ENCODE results near the gene ALKBH7.

Gene ALKBH7

DNA sequence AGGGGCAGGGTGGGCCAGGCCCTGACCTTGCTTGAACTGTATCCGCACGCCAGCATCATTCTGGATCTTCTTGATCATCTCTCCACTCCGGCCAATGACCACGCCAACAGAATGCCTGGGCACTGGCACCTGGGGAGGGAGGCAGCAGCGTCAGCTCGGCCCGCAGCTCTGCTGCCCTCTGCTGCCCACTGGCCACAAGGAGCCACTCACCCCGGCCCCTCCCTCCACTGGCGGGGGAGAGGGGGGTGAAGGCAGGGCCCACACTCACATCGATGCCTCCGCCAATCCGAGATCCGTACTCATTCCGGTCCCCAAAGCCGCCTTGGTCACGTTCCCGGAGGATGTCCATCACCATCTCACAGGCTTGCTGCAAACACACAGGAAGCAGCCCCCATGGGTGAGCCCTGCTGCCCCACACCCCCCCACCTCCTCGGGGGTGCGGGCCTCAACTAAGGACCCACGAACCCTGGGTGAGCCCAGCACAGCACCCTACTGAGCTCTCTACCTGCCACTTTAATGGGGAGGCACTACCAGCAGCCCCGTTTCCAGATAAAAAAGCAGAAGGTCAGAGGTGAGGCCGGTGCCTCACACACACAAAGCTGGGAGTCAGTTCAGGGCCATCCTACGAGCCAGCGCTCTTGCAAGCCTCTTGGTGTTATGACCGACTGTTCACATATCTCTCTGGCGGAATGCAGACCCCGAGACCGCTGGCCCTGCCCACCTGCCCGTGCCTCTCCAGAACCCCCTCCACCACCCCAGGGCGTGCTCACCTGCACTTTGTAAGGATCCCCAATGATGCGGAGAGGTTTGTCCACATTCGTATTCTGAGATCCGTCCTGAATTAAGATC lies 45.3 kb downstream of the ALKBH7 start:
- H3K27me3 ChIP-seq (ENCODE audit: control insufficient read depth, insufficient read depth, low read length), result no peaks in the 10 kb centered on the region
- no peaks in the 10 kb centered on the region for H3K9me3 ChIP-seq (ENCODE audit: control insufficient read depth, low read length)
- H3K4me2 ChIP-seq (ENCODE audit: low read length), result no peak overlapping the region
- no peak overlapping the region for H2AFZ ChIP-seq
- no peak overlapping the region for H3K27ac ChIP-seq
- TF ChIP-seq, protein P1, sequence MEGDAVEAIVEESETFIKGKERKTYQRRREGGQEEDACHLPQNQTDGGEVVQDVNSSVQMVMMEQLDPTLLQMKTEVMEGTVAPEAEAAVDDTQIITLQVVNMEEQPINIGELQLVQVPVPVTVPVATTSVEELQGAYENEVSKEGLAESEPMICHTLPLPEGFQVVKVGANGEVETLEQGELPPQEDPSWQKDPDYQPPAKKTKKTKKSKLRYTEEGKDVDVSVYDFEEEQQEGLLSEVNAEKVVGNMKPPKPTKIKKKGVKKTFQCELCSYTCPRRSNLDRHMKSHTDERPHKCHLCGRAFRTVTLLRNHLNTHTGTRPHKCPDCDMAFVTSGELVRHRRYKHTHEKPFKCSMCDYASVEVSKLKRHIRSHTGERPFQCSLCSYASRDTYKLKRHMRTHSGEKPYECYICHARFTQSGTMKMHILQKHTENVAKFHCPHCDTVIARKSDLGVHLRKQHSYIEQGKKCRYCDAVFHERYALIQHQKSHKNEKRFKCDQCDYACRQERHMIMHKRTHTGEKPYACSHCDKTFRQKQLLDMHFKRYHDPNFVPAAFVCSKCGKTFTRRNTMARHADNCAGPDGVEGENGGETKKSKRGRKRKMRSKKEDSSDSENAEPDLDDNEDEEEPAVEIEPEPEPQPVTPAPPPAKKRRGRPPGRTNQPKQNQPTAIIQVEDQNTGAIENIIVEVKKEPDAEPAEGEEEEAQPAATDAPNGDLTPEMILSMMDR (IDR thresholded peaks at IDR 0.05), result peak; percentile 85
- peaks cover 11% of the 10 kb centered on the region for H3K79me2 ChIP-seq
- H3K9ac ChIP-seq, result no peak overlapping the region
- H3K4me1 ChIP-seq, result peaks cover 15% of the 10 kb centered on the region
- no peaks in the 10 kb centered on the region for H3K36me3 ChIP-seq (ENCODE audit: control insufficient read depth, insufficient read depth, low read length)
- no peak overlapping the region for H3K4me3 ChIP-seq (ENCODE audit: low read depth, low read length)

DNA sequence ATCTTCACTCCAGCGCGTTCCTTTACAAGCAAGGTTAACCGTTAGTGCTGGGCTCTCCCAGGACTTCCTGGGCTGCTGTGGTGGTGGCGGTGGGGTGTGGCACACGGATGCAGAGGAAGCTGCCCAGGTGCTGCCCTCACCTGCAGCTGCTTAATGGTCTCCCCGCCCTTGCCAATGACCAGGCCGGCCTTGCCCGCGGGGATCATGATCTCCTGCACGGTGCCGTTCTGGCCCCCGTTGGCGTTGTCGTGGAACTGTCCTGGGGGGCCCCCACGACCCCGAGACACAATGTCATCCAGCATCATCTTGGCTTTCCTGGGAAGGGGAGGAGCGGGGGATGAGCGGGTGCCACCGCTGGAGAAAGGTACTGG lies 46.0 kb downstream of the ALKBH7 start:
- Histone ChIP-seq H3K4me2 (ENCODE audit: low read length) (no peak overlapping the region), H3K36me3 (ENCODE audit: control insufficient read depth, insufficient read depth, low read length) (no peaks in the 10 kb centered on the region), H3K4me1 (peaks cover 20% of the 10 kb centered on the region)

DNA sequence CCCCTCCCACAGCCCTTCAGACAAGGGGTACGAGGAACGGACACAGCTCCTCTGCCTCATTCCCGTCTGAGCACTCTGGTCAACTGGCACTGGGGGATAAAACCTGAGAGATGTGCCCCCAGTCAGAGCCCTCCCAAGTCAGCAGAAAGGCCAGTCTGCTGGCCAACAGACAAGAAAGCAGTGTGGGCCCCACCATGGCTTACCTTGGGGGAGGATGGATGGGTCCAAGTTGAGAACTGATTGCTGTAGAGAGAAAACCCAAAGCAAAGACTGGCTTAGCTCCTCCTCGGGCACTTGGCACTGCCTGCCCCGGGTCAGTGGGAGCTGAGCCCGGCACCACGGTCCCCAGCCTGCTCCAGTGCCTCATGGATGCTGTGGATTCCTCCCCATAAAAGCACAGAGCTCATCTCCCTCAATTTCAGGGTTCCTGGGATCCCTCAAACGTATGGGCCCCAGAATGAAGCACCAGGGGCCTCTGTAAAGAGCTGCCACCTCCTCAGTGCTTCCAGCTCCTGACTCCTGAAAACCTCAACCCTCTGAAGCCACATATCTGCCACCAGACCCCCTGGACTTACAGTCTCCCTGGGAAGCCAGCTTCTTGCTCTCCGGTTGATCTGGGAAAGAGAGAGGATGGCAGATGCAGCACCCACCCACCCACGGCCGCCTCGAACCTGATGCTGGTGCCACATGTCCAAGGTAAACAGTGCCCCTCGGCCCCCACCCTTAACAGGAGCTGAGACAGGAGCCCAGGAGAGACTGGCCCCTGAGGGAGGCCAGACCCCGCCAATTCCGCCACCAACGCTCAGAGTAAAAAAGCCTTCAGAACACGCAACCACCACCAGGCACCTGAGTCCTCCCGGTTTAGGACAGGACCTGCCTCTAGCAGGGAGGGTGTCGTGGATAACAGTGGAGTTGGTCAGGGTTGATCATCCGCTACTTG lies 48.8 kb downstream of the ALKBH7 start:
- Histone ChIP-seq H3K27ac (no peak overlapping the region), H3K36me3 (ENCODE audit: control insufficient read depth, insufficient read depth, low read length) (no peaks in the 10 kb centered on the region), H3K4me3 (ENCODE audit: low read depth, low read length) (no peak overlapping the region)

More for the DNA sequence above, 46.0 kb downstream of the ALKBH7 start:
- H3K79me2 ChIP-seq, result peaks cover 17% of the 10 kb centered on the region
- no peaks in the 10 kb centered on the region for H3K27me3 ChIP-seq (ENCODE audit: control insufficient read depth, insufficient read depth, low read length)
- H3K4me3 ChIP-seq (ENCODE audit: low read depth, low read length), result no peak overlapping the region
- H3K27ac ChIP-seq, result no peak overlapping the region
- no peak overlapping the region for H3K9ac ChIP-seq
- TF ChIP-seq, protein P1 (IDR thresholded peaks at IDR 0.05), result no peak
- no peaks in the 10 kb centered on the region for H3K9me3 ChIP-seq (ENCODE audit: control insufficient read depth, low read length)
- no peak overlapping the region for H2AFZ ChIP-seq

DNA sequence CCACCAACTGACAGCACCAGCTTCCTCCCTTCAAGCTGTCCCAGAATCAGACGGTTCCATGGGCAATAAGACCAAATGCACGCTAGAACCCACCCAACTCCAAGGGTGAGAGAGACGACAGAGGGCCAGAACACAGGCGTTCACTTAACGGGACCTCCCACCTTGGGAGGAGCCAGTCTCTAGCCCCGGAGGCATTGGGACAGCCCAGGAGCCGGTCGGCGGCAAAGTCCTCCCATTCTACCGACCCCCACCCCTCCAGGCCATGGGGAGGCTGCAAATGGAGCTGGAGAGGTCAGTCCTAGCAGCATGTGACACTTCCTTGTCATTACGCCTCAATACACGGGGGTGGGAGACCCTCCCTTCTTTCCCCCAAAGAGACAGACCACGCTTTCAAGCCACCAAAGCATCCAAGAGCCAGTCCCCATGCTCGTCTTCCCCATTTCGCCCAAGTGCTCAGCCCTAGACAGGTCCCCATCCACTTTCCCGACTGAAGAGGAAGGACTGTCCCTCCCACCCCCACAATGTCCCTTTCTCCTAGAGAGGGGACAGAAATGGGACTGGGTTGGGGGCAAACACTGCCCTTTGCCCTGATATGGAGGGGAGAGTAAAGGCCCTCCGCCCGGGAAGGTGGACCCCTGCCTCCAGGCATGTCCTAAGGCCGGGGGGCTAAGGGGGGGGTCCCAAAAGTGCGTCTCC lies 51.1 kb downstream of the ALKBH7 start:
- Histone ChIP-seq H3K27ac (peak overlapping the region; percentile 51), H3K27me3 (ENCODE audit: control insufficient read depth, insufficient read depth, low read length) (no peaks in the 10 kb centered on the region)

More for the DNA sequence above, 48.8 kb downstream of the ALKBH7 start:
- Histone ChIP-seq H3K4me1 (peaks cover 13% of the 10 kb centered on the region), H3K9me3 (ENCODE audit: control insufficient read depth, low read length) (no peaks in the 10 kb centered on the region), H3K4me2 (ENCODE audit: low read length) (no peak overlapping the region), H3K27me3 (ENCODE audit: control insufficient read depth, insufficient read depth, low read length) (no peaks in the 10 kb centered on the region), H3K79me2 (peaks cover 22% of the 10 kb centered on the region), H2AFZ (no peak overlapping the region), H3K9ac (no peak overlapping the region)
- TF ChIP-seq, protein P1 (IDR thresholded peaks at IDR 0.05), result no peak

More for the DNA sequence above, 51.1 kb downstream of the ALKBH7 start:
- H3K9ac ChIP-seq, result peak overlapping the region; percentile 46
- peak overlapping the region; percentile 65 for H3K4me3 ChIP-seq (ENCODE audit: low read depth, low read length)
- H3K4me1 ChIP-seq, result peaks cover 13% of the 10 kb centered on the region
- peak overlapping the region; percentile 62 for H3K4me2 ChIP-seq (ENCODE audit: low read length)
- no peaks in the 10 kb centered on the region for H3K36me3 ChIP-seq (ENCODE audit: control insufficient read depth, insufficient read depth, low read length)
- TF ChIP-seq, protein P1 (IDR thresholded peaks at IDR 0.05), result no peak
- H2AFZ ChIP-seq, result no peak overlapping the region
- H3K79me2 ChIP-seq, result peaks cover 22% of the 10 kb centered on the region
- no peaks in the 10 kb centered on the region for H3K9me3 ChIP-seq (ENCODE audit: control insufficient read depth, low read length)

Measured in parathyroid adenoma (tissue), 2 donors.